A549 (cell line): ENCODE data around the gene ARL2BP. TPM values are rescaled to one million over a fixed set of nuclear protein-coding genes. Genes with fewer than 3 reads are reported as not detected.

ENCODE experiments used
- ATAC-seq, 2 experiments: fragments of 200-7000 bp in 1 of 2; fragments of >200 bp in 1 of 2; cut with Nextera tagmentation in 1 of 2; cut with Tn5 transposase in 1 of 2; 3 replicates each; pipeline versions ENCODE4 v1.8.0 to v1.9.1; 2018 to 2020; ENCODE audit warnings: mild to moderate bottlenecking in 1 of 2, moderate library complexity in 1 of 2
- CTCF ChIA-PET: fragments of 300-600 bp; sonication (Branson Sonifier 250); formaldehyde crosslinking; extraction: SDS; loops from one replicate; lab custom pipeline; 2021; ENCODE audit warnings: antibody characterized with exemption, inconsistent platforms; lab: Yijun Ruan, JAX
- POLR2A ChIA-PET: fragments of 350-600 bp; formaldehyde crosslinking; extraction: SDS; loops from one replicate; lab custom pipeline; 2021; ENCODE audit warnings: antibody characterized with exemption, inconsistent platforms; lab: Yijun Ruan, JAX
- DNase-seq, 2 experiments: peaks; one replicate each; pipeline versions ENCODE4 v3.0.0 to v3.0.0-alpha.2; 2011 to 2016; ENCODE audit warnings: low read depth in 1 of 2, low spot score in 1 of 2
- FAIRE-seq: peaks from 2 replicates; lab custom pipeline; 2011; peaks lifted over from hg19 to GRCh38; lab: Jason Lieb, UNC
- H3K27ac ChIP-seq, 2 experiments: fragments of >200 bp; sonication (Bioruptor Twin); formaldehyde crosslinking; 3 replicates each; pipeline ENCODE4 v1.5.1; 2016 to 2017
- H3K4me1 ChIP-seq: fragments of >200 bp; sonication (Bioruptor Twin); formaldehyde crosslinking; 3 replicates; pipeline ENCODE4 v1.6.1; 2016
- H3K4me2 ChIP-seq: fragments of >200 bp; sonication (Bioruptor Twin); formaldehyde crosslinking; 3 replicates; pipeline ENCODE4 v1.6.1; 2016
- H3K4me3 ChIP-seq: fragments of >200 bp; sonication (Bioruptor Twin); formaldehyde crosslinking; 3 replicates; pipeline ENCODE4 v1.5.1; 2016
- H3K9me3 ChIP-seq: fragments of >200 bp; sonication (Bioruptor Twin); formaldehyde crosslinking; 3 replicates; pipeline ENCODE4 v1.6.1; 2016
- BHLHE40 ChIP-seq: IDR thresholded peaks from 2 replicates; pipeline ENCODE4 v1.6.1; 2012; ENCODE audit warnings: low read depth, low read length, inconsistent platforms
- CHD4 ChIP-seq: fragments of 200-600 bp; sonication (generic); IDR thresholded peaks from 2 replicates; pipeline ENCODE4 v1.6.1; 2016; ENCODE audit warnings: antibody characterized with exemption, mild to moderate bottlenecking, borderline replicate concordance
- EHMT2 ChIP-seq: fragments of 200-600 bp; sonication (generic); IDR thresholded peaks from 2 replicates; pipeline ENCODE4 v1.6.1; 2016; ENCODE audit warnings: antibody characterized with exemption, low read depth, mild to moderate bottlenecking, moderate library complexity
- ESRRA ChIP-seq: fragments of 150-350 bp; IDR thresholded peaks from 2 replicates; pipeline ENCODE4 v1.6.1; 2014; ENCODE audit warnings: mild to moderate bottlenecking, low read length, borderline replicate concordance
- FOSL2 ChIP-seq, 2 experiments: fragments of 450-650 bp in 1 of 2; fragments of >200 bp in 1 of 2; sonication (Bioruptor Twin) in 1 of 2; formaldehyde crosslinking; IDR thresholded peaks; 2 replicates each; pipeline versions ENCODE4 v1.5.0 to v1.6.1; 2016 to 2020; ENCODE audit warnings: mild to moderate bottlenecking in 1 of 2, moderate library complexity in 1 of 2
- HEYL ChIP-seq: fragments of 250-450 bp; sonication (Bioruptor Pico); IDR thresholded peaks from 2 replicates; pipeline ENCODE4 v1.8.0; 2021; ENCODE audit warnings: mild to moderate bottlenecking, moderate library complexity
- HOXA7 ChIP-seq: fragments of 250-450 bp; sonication (Bioruptor Pico); IDR thresholded peaks from 2 replicates; pipeline ENCODE4 v1.5.0; 2020; ENCODE audit warnings: mild to moderate bottlenecking, moderate library complexity
- HOXB13 ChIP-seq: fragments of 250-450 bp; sonication (Bioruptor Pico); IDR thresholded peaks from 2 replicates; pipeline ENCODE4 v1.5.0; 2020; ENCODE audit warnings: low read depth, mild to moderate bottlenecking, moderate library complexity
- KDM1A ChIP-seq: fragments of 200-600 bp; sonication (generic); IDR thresholded peaks from 2 replicates; pipeline ENCODE4 v1.6.1; 2016; ENCODE audit warnings: low read depth, mild to moderate bottlenecking
- MYC ChIP-seq: IDR thresholded peaks from 2 replicates; pipeline ENCODE4 v1.6.1; 2012; ENCODE audit warnings: mild to moderate bottlenecking, inconsistent platforms, low read length, improper control_type of control experiment, borderline replicate concordance
- NFE2L2 ChIP-seq: fragments of 150-350 bp; conservative IDR thresholded peaks from 2 replicates; pipeline ENCODE4 v1.6.1; 2014; ENCODE audit warnings: low read length
- RAD21 ChIP-seq, 2 experiments: fragments of >200 bp in 1 of 2; sonication (Bioruptor Twin) in 1 of 2; formaldehyde crosslinking in 1 of 2; IDR thresholded peaks in 1 of 2; conservative IDR thresholded peaks in 1 of 2; 2 replicates in 1 of 2; 3 replicates in 1 of 2; pipeline ENCODE4 v1.6.1; 2012 to 2018; ENCODE audit warnings: inconsistent platforms in 1 of 2
- RARB ChIP-seq: fragments of 250-450 bp; sonication (Bioruptor Pico); IDR thresholded peaks from 2 replicates; pipeline ENCODE4 v1.8.0; 2021; ENCODE audit warnings: mild to moderate bottlenecking, moderate library complexity
- RCOR1 ChIP-seq: fragments of 150-350 bp; IDR thresholded peaks from 2 replicates; pipeline ENCODE4 v1.6.1; 2014; ENCODE audit warnings: antibody characterized with exemption, low read length, low read depth
- SMC3 ChIP-seq: fragments of >200 bp; sonication (Bioruptor Twin); formaldehyde crosslinking; IDR thresholded peaks from 3 replicates; pipeline ENCODE4 v1.6.1; 2018; ENCODE audit warnings: inconsistent platforms
- TFCP2L1 ChIP-seq: fragments of 250-450 bp; sonication (Bioruptor Pico); IDR thresholded peaks from 2 replicates; pipeline ENCODE4 v1.5.0; 2021; ENCODE audit warnings: mild to moderate bottlenecking
- ZC3H11A ChIP-seq: fragments of 450-650 bp; IDR thresholded peaks from 2 replicates; pipeline ENCODE4 v1.6.1; 2014; ENCODE audit warnings: antibody characterized with exemption, mild to moderate bottlenecking
- WGBS: methylation state at CpG from one replicate; pipeline ENCODE4 v1.1.6; 2017; ENCODE audit errors: missing lambda C conversion rate; 5-methylcytosine and 5-hydroxymethylcytosine counted together
- polyA plus RNA-seq, 4 experiments: library from polyadenylated mRNA; depleted of rRNA in 3 of 4; stranded (reverse); fragments of >200 nt; fragmentation: RNase III in 1 of 4; extraction: RNeasy Plus Mini Kit Qiagen cat#74134 plus additional on column Dnase treatment in 1 of 4; gene quantifications; 2 replicates in 3 of 4; 3 replicates in 1 of 4; pipeline ENCODE4 v1.2.3, GENCODE V29; 2011 to 2017
- TF ChIP-seq, protein P1 (sequence below): IDR thresholded peaks from 2 replicates; pipeline ENCODE4 v1.6.1; 2012; ENCODE audit warnings: low read depth, borderline replicate concordance
- TF ChIP-seq, protein P2 (sequence below): fragments of 200-600 bp; sonication (generic); IDR thresholded peaks from 2 replicates; pipeline ENCODE4 v1.6.1; 2016; ENCODE audit warnings: antibody characterized with exemption, mild to moderate bottlenecking, moderate library complexity
- TF ChIP-seq, protein P3 (sequence below): fragments of >200 bp; sonication (Bioruptor Twin); formaldehyde crosslinking; IDR thresholded peaks from 3 replicates; pipeline ENCODE4 v1.5.1; 2016

The ARL2BP gene
- polyA plus RNA-seq, 2 of the 4 experiments (the other 2 are of a cell fraction), result 67.0 to 126 TPM

DNA sequence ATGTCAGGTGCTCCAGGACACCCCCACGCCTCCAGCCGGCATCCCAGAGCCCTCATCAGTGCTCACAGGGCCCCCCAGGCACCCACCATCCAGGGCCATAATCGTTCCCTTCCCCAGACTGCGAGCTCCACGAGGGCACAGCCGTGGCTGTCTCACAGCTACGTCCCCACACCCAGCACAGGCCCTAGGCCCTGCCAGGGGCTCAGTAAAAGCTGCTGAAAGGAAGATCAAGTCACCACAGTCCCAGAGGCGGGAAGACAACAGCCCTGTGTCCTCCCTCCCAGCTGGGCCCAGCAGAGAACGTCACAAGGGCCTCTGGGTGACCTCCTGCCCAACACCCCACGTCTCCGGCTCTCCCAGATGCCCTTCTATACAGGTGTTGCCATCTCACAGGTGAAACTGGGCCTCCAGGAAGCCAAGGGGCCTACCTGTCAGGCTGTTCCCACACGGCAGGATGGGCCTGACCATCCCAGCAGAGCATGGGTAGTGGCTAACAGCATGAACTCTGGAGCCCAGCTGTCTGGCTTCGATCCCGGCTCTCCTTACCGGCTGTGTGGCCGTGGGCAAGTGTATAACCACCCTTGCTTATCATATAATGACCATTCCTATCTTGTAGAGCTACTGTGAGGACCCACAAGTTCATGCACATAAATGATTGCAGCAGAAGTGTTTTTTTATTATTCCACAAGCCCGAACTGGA is 17.9 kb downstream of the ARL2BP start:
- H3K4me2 ChIP-seq, result no peak overlapping the region
- TF ChIP-seq MYC, result no peak
- no peak for TF ChIP-seq FOSL2 (IDR thresholded peaks at IDR 0.05)
- no peak for TF ChIP-seq FOSL2 (CRISPR knock-in tag; IDR thresholded peaks at IDR 0.05)
- no peak for TF ChIP-seq RAD21 (conservative IDR thresholded peaks at IDR 0.05 in 1 of 2, IDR thresholded peaks at IDR 0.05 in 1 of 2)
- TF ChIP-seq KDM1A, result no peak
- TF ChIP-seq RCOR1, result no peak
- no peak for TF ChIP-seq CHD4
- no peak for TF ChIP-seq BHLHE40
- TF ChIP-seq, protein P1, sequence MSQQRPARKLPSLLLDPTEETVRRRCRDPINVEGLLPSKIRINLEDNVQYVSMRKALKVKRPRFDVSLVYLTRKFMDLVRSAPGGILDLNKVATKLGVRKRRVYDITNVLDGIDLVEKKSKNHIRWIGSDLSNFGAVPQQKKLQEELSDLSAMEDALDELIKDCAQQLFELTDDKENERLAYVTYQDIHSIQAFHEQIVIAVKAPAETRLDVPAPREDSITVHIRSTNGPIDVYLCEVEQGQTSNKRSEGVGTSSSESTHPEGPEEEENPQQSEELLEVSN, result no peak
- no peak for TF ChIP-seq NFE2L2
- TF ChIP-seq SMC3, result no peak
- no peak for TF ChIP-seq ZC3H11A
- no peak for TF ChIP-seq RARB (CRISPR knock-in tag)
- no peak for TF ChIP-seq EHMT2
- TF ChIP-seq TFCP2L1 (CRISPR knock-in tag), result no peak
- no peak for TF ChIP-seq HEYL (CRISPR knock-in tag)
- no peak for TF ChIP-seq HOXA7 (CRISPR knock-in tag)
- no peak for TF ChIP-seq ESRRA
- TF ChIP-seq, protein P2, sequence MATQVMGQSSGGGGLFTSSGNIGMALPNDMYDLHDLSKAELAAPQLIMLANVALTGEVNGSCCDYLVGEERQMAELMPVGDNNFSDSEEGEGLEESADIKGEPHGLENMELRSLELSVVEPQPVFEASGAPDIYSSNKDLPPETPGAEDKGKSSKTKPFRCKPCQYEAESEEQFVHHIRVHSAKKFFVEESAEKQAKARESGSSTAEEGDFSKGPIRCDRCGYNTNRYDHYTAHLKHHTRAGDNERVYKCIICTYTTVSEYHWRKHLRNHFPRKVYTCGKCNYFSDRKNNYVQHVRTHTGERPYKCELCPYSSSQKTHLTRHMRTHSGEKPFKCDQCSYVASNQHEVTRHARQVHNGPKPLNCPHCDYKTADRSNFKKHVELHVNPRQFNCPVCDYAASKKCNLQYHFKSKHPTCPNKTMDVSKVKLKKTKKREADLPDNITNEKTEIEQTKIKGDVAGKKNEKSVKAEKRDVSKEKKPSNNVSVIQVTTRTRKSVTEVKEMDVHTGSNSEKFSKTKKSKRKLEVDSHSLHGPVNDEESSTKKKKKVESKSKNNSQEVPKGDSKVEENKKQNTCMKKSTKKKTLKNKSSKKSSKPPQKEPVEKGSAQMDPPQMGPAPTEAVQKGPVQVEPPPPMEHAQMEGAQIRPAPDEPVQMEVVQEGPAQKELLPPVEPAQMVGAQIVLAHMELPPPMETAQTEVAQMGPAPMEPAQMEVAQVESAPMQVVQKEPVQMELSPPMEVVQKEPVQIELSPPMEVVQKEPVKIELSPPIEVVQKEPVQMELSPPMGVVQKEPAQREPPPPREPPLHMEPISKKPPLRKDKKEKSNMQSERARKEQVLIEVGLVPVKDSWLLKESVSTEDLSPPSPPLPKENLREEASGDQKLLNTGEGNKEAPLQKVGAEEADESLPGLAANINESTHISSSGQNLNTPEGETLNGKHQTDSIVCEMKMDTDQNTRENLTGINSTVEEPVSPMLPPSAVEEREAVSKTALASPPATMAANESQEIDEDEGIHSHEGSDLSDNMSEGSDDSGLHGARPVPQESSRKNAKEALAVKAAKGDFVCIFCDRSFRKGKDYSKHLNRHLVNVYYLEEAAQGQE, result no peak
- TF ChIP-seq, protein P3, sequence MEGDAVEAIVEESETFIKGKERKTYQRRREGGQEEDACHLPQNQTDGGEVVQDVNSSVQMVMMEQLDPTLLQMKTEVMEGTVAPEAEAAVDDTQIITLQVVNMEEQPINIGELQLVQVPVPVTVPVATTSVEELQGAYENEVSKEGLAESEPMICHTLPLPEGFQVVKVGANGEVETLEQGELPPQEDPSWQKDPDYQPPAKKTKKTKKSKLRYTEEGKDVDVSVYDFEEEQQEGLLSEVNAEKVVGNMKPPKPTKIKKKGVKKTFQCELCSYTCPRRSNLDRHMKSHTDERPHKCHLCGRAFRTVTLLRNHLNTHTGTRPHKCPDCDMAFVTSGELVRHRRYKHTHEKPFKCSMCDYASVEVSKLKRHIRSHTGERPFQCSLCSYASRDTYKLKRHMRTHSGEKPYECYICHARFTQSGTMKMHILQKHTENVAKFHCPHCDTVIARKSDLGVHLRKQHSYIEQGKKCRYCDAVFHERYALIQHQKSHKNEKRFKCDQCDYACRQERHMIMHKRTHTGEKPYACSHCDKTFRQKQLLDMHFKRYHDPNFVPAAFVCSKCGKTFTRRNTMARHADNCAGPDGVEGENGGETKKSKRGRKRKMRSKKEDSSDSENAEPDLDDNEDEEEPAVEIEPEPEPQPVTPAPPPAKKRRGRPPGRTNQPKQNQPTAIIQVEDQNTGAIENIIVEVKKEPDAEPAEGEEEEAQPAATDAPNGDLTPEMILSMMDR, result no peak
- no peak for TF ChIP-seq HOXB13 (CRISPR knock-in tag)
- no peak overlapping the region; a peak in 1 of 6 replicates for H3K27ac ChIP-seq
- H3K9me3 ChIP-seq, result no peaks in the 10 kb centered on the region
- ChIA-PET POLR2A (interaction anchor here (1.6 kb wide), 1 partner anchor 18 kb away, joined by 5 read pairs; the partner anchor contains the start of gene ARL2BP), CTCF (interaction anchor here (1.0 to 1.4 kb wide), 2 partner anchors 15 to 16 kb away, joined by 3 read pairs; no protein-coding TSS in a partner anchor)
- ATAC-seq (no peak), FAIRE-seq (no peak), DNase-seq (no peak)
- H3K4me1 ChIP-seq, result peaks cover 9% of the 10 kb centered on the region; the same call in 2 of the 3 replicates
- WGBS, result 74% methylated on average over 17 of the region's 17 CpGs
- no peak overlapping the region for H3K4me3 ChIP-seq
